Measurements from ENCODE around the gene TMEM200A. TPM values are rescaled to one million over a fixed set of nuclear protein-coding genes. Genes with fewer than 3 reads are reported as not detected.
"Not testable (repeated sequence)": the region's sequence is repeated elsewhere in the genome, so short reads cannot be mapped to it uniquely, and the experiment has no call there.

The TMEM200A gene
- 2.8 and 4.2 TPM in 2 replicates for total RNA-seq (2014; rRNA removed; shearing (Covaris generic))

- DNase-seq = peak; percentile 92
- H3K27me3 ChIP-seq (ENCODE audit: control insufficient read depth, insufficient read depth, low read length) = peaks cover 16% of the 10 kb centered on the region; the same call in 1 of the 2 replicates
- H3K36me3 ChIP-seq (replicated peaks; ENCODE audit: control insufficient read depth, insufficient read depth, low read length) = no peaks in the 10 kb centered on the region
- peak within 1 kb of the TSS; percentile 74 for H3K4me3 ChIP-seq (ENCODE audit: insufficient read depth, low read depth, low read length)
Observed at GRCh38 chr6:130365166-130366106, at the start of gene TMEM200A. Gene TMEM200A, plus strand, starts transcription at chr6:130366017. Its CDS starts 74,406 bp downstream, at chr6:130440423.

DNA sequence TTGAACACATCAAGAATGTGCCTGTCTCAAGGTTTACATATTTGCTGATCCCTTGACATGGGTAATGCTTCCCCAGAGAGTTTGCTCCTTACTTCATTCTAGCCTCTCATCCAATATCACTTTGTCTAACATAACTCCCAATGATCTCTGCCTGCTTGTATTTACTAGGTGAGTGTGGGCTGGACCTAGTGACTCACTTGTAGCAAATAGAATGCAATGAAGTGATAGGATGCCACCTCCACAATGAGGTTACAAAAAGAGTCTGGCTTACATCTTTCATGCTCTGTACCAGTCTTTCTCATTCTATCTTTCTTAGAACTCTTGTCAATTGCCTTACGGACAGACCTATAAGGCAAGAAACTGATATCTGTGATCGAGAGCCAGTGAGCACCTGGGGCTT is 44.9 kb upstream of the TMEM200A start:
- Histone ChIP-seq H3K4me3 (ENCODE audit: insufficient read depth, low read depth, low read length) (no peak overlapping the region), H3K36me3 (replicated peaks; ENCODE audit: control insufficient read depth, insufficient read depth, low read length) (no peaks in the 10 kb centered on the region), H3K27me3 (ENCODE audit: control insufficient read depth, insufficient read depth, low read length) (no peaks in the 10 kb centered on the region)
- DNase-seq = no peak

DNA sequence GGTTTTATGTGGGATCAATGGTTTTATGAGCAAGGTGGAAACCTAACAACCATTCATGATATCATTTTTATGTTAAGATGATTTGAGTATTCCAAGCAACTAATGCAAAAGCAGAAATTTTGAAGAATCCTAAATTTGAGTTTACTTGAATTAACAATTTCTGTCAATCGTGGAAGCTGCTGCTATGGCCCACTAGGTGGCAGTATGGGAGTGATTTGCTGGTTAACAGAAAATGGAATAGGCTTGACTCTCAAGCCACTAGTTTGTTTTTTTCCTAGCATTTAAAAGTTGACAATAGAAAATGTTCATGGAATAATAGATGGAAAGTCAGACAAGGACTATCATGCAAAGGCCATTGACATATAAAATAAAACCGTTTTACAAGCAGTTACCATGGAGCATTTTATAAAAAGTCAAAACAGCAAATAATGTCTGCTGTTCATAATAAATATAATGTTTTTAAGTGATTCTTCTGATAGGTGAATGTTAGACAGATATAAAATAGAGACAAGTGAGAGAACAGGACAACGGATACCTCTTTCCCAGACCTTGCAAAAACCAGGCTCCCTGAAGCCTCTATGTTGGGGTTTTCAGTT is 43.0 kb upstream of the TMEM200A start:
- no peaks in the 10 kb centered on the region for H3K27me3 ChIP-seq (ENCODE audit: control insufficient read depth, insufficient read depth, low read length)
- H3K4me3 ChIP-seq (ENCODE audit: insufficient read depth, low read depth, low read length) = no peak overlapping the region
- no peaks in the 10 kb centered on the region for H3K36me3 ChIP-seq (replicated peaks; ENCODE audit: control insufficient read depth, insufficient read depth, low read length)
- DNase-seq = peak; percentile 27

DNA sequence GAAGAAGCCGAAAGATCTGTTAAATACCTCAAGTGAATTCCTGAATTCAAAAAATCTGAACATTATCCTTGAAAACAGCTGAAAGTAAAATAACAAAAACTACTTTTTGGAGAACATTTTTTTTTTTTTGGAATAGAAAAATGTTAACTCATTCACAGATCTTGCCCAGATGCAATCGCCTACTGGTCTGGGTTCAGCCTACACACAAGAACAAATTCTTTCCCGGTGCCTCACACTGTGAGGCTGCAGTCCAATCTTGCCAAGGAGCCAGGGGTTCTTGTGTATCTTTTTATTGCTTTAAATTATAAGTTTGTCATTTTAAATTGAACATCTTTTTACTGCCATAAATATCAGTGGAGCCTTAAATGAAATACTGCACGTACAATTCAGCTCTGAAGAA is 41.2 kb upstream of the TMEM200A start:
- no peak for DNase-seq
- H3K4me3 ChIP-seq (ENCODE audit: insufficient read depth, low read depth, low read length) = no peak overlapping the region
- H3K36me3 ChIP-seq (replicated peaks; ENCODE audit: control insufficient read depth, insufficient read depth, low read length) = no peaks in the 10 kb centered on the region
- no peaks in the 10 kb centered on the region for H3K27me3 ChIP-seq (ENCODE audit: control insufficient read depth, insufficient read depth, low read length)

DNA sequence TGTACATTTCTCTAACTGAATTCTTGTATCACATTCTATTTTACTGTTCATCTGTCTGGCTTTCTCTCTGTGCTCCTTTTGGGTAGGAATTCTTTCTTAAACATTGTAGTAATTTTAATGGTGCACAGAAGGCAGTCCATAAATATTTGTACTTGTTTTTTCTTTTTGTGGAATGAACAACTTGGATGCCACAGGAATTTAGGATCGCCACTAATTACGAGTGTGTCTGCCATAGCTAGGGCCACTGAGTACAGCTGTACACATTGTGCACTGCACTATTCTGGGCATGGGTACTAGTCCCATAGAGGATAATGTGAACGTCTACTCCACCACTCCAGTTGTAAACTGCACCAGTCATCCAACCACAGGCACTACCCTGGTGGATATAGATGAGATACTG is 39.3 kb upstream of the TMEM200A start:
- H3K36me3 ChIP-seq (replicated peaks; ENCODE audit: control insufficient read depth, insufficient read depth, low read length) = no peaks in the 10 kb centered on the region
- no peaks in the 10 kb centered on the region for H3K27me3 ChIP-seq (ENCODE audit: control insufficient read depth, insufficient read depth, low read length)
- DNase-seq = no peak
- H3K4me3 ChIP-seq (ENCODE audit: insufficient read depth, low read depth, low read length) = no peak overlapping the region

DNA sequence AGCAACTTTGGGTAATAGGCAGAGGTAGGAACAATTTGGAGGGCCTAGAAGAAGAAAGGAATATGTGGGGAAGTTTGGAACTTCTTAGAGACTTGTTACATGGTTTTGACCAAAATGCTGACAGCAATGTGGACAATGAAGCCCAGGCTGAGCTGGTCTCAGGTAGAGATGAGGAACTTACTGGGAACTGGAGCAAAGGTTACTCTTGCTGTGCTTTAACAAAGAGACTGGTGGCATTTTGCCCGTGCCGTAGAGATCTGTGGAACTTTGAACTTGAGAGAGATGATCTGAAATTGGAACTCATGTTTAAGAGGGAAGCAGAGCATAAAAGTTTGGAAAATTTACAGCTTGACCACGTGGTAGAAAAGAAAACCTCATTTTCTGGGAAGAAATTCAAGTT is 28.3 kb upstream of the TMEM200A start:
- no peaks in the 10 kb centered on the region for H3K27me3 ChIP-seq (ENCODE audit: control insufficient read depth, insufficient read depth, low read length)
- no peak for DNase-seq
- no peaks in the 10 kb centered on the region for H3K36me3 ChIP-seq (replicated peaks; ENCODE audit: control insufficient read depth, insufficient read depth, low read length)
- H3K4me3 ChIP-seq (ENCODE audit: insufficient read depth, low read depth, low read length) = no peak overlapping the region

- not testable (repeated sequence) for H3K27me3 ChIP-seq (ENCODE audit: control insufficient read depth, insufficient read depth, low read length)
Observed at GRCh38 chr6:130346324-130346723, 19.5 kb upstream of the TMEM200A start.

DNA sequence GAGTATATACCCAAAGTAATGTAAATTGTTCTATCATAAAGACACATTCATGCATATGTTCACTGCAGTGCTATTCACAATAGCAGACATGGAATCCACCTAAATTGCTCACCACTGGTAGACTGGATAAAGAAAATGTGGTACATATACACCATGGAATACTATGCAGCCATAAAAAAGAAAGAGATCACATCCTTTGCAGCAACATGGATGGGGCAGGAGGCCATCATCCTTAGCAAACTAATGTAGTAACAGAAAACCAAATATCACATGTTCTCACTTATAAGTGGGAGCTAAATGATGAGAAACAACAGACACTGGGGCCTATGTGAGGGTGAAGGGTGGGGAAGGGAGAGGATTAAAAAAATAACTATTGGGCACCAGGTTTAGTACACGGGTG is 11.5 kb upstream of the TMEM200A start:
- Histone ChIP-seq H3K4me3 (ENCODE audit: insufficient read depth, low read depth, low read length) (no peak overlapping the region), H3K36me3 (replicated peaks; ENCODE audit: control insufficient read depth, insufficient read depth, low read length) (no peaks in the 10 kb centered on the region), H3K27me3 (ENCODE audit: control insufficient read depth, insufficient read depth, low read length) (no peaks in the 10 kb centered on the region)
- DNase-seq = no peak

More at GRCh38 chr6:130346324-130346723, 19.5 kb upstream of the TMEM200A start:
- H3K4me3 ChIP-seq (ENCODE audit: insufficient read depth, low read depth, low read length); H3K36me3 ChIP-seq (replicated peaks; ENCODE audit: control insufficient read depth, insufficient read depth, low read length); DNase-seq: not testable (repeated sequence)

DNA sequence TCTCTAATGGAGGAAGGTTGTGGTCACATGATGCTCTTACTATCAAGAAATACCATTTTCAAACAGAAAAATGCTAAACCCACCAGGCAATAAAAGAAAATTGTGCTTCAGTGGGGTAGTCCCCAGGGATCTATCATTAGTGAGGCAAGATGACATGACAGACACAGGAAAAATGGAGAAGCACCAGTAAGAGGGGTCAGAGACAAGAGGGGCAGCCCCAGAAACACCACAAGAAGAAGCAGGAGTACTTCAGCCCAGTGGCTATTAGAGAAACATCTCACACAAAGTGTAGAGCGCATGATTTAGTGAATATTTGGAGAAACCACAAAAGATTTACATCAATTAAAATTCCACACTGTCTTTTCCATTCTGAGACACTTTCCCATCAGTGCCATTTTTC is 10.2 kb upstream of the TMEM200A start:
- Histone ChIP-seq H3K4me3 (ENCODE audit: insufficient read depth, low read depth, low read length) (no peak overlapping the region), H3K36me3 (replicated peaks; ENCODE audit: control insufficient read depth, insufficient read depth, low read length) (no peaks in the 10 kb centered on the region), H3K27me3 (ENCODE audit: control insufficient read depth, insufficient read depth, low read length) (no peaks in the 10 kb centered on the region)
- DNase-seq = no peak

DNA sequence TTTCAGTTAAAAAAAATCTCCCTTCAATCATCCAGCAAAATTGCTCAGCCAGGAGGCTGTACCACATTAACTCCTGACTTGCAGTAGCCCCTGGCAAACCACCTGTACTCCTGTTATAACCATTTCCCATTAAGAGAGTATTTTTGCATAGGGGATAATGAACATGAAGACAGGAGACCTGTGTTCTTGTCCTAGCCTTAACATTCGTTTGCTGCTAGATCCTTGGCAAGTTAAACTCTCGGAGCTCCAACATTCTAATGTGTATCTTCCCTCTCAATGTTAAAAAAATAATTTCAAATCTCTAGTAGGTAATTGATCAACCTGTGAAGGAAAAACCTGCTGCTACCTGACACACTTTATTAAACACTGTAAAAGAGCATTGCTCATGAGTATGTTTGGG is 8.4 kb upstream of the TMEM200A start:
- Histone ChIP-seq H3K36me3 (replicated peaks; ENCODE audit: control insufficient read depth, insufficient read depth, low read length) (no peaks in the 10 kb centered on the region), H3K27me3 (ENCODE audit: control insufficient read depth, insufficient read depth, low read length) (no peaks in the 10 kb centered on the region), H3K4me3 (ENCODE audit: insufficient read depth, low read depth, low read length) (no peak overlapping the region)
- no peak for DNase-seq

- Histone ChIP-seq H3K36me3 (replicated peaks; ENCODE audit: control insufficient read depth, insufficient read depth, low read length) (no peaks in the 10 kb centered on the region), H3K27me3 (ENCODE audit: control insufficient read depth, insufficient read depth, low read length) (peaks cover 3% of the 10 kb centered on the region; the same call in 1 of the 2 replicates), H3K4me3 (ENCODE audit: insufficient read depth, low read depth, low read length) (no peak overlapping the region)
- no peak for DNase-seq
Observed at GRCh38 chr6:130359736-130360135, 6.1 kb upstream of the TMEM200A start.

DNA sequence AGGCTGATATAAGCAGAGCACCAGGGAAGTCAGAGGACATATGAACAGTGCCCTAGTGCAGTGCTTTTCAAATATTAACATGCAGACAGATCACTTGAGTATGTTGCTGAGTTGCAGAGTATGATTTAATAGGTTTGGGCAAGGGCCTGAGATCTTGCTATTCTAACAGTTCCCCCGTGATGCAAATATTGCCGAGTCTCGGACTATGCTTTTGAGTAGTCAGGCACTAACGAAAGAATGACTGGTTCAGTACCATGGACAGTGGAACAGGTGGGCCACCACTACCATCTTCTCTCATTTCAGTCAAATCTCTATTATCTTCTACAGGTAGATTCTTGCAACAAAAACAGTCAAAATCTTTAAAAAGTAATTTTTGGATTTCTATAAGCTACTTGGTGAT is 3.7 kb upstream of the TMEM200A start:
- peaks cover 12% of the 10 kb centered on the region; the same call in 1 of the 2 replicates for H3K27me3 ChIP-seq (ENCODE audit: control insufficient read depth, insufficient read depth, low read length)
- no peak overlapping the region for H3K4me3 ChIP-seq (ENCODE audit: insufficient read depth, low read depth, low read length)
- no peaks in the 10 kb centered on the region for H3K36me3 ChIP-seq (replicated peaks; ENCODE audit: control insufficient read depth, insufficient read depth, low read length)
- DNase-seq = peak; percentile 46

DNA sequence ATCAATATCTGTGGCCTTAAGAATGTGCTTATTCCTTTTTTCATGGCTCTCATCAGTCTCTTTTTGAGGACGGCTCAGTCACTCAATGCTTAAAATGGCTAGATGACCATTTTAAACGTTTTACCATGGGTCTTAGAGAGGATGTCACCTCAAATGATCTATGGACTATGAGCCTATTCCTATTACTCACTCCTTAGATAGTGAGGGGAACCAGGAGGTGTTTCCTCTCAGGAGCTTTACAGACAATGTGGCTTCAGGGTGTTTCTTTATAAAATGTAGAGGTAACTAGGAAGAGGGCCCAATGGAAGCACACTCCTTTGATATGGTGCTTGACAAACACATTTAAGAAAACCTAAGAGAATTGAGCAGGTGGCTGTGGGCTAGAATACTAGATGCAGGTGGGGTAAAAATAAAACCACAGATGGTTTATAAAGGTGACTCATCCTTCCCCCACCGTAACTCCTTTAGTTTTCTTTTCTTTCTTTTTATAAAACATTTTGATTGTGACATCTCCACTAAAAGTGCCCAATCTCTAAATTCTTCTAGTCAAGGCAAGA is 1.5 kb upstream of the TMEM200A start:
- H3K27me3 ChIP-seq (ENCODE audit: control insufficient read depth, insufficient read depth, low read length) = peaks cover 16% of the 10 kb centered on the region; the same call in 1 of the 2 replicates
- H3K36me3 ChIP-seq (replicated peaks; ENCODE audit: control insufficient read depth, insufficient read depth, low read length) = no peaks in the 10 kb centered on the region
- no peak overlapping the region for H3K4me3 ChIP-seq (ENCODE audit: insufficient read depth, low read depth, low read length)
- no peak for DNase-seq

DNA sequence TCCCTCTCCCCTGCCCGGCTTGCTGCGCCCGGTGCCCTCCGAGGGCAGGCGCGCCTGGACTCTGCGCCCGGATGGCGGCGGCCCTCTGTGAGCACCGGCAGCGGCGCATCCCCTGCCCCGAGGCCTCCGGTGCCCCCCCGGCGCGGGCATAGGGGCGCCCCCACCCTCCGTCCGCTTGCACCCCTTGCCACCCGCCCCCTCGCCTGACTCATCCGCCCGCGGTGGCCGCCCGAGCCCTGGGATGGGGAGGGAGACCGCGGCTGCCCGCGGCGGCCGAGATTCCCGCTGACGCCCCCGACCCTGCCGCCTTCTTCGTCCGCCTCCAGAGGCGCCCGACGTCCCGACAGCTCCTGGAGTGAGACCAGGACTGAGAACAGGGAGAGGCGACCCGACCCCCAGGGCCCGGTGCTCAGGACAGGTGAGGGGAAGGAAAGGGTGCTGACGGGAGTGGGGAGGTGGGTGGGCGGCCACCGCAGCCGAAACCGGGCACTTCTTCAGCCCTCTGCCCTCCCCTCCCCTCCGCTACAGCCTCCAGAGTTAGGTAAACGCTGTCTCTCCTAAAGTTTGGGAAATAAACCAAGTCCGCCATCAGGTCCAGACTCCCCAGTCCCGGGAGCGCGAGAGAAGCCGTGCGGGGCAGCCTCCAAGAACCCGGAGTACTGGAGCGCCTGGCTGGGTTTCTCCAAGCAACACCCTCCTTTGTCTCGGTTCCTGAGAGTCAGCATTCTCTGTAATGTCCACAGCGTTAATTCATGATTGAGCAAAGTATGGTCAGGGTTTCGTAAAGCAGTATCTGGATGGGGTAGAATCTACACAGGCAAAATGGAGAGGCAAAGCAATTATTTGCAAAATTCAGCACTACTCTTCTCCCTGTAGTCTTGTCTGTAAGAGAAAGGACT is 539 bp downstream of the TMEM200A start:
- Histone ChIP-seq H3K27me3 (ENCODE audit: control insufficient read depth, insufficient read depth, low read length) (peaks cover 16% of the 10 kb centered on the region; the same call in 1 of the 2 replicates), H3K4me3 (ENCODE audit: insufficient read depth, low read depth, low read length) (peak overlapping the region; percentile 74), H3K36me3 (replicated peaks; ENCODE audit: control insufficient read depth, insufficient read depth, low read length) (no peaks in the 10 kb centered on the region)
- peak; percentile 81 for DNase-seq
